ENCODE results near the gene PACRG. TPM values are rescaled to one million over a fixed set of nuclear protein-coding genes. Genes with fewer than 3 reads are reported as not detected.

Gene PACRG
- total and polyA plus RNA-seq, 2 of the 8 experiments (the other 6 are each of a cell fraction or from before 2014, with no cell fraction given) = 0.44 to 0.54 TPM

DNA sequence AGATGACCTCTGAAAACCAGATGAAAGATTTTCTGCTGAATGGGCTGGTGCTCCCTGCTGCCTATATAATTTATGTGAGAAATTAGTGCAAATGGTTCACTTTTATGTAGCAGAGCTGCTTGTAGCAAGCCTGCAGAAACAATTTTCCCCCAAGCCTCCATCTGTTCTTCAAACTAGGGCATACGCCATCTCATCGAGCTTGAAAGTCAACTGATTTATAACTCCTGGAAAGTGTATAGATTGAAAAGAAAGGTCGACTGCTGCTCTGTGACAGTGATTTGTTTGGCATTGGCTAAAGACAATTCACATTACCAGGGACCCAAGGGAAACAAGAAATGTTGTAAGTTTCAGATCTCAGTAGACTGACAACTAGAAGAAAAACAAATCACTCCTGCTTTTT, 93.3 kb downstream of the PACRG start:
- H3K27me3 ChIP-seq (replicated peaks in 1 of 4; ENCODE audit: control insufficient read depth in 3 of 4, extremely low read depth in 1 of 4, insufficient read depth in 3 of 4, low read length in 3 of 4) = no peaks in the 10 kb centered on the region
- no peak overlapping the region for H3K9ac ChIP-seq (replicated peaks in 1 of 4; ENCODE audit: extremely low read depth in 1 of 4, low read depth in 3 of 4, low read length in 3 of 4)
- H3K18ac ChIP-seq (ENCODE audit: extremely low read depth, low read length) = no peak overlapping the region
- no peaks in the 10 kb centered on the region for H3K79me1 ChIP-seq (ENCODE audit: low read depth, low read length)
- no peaks in the 10 kb centered on the region for H4K20me1 ChIP-seq (replicated peaks in 1 of 2; ENCODE audit: control insufficient read depth in 1 of 2, insufficient read depth in 2 of 2, low read length in 2 of 2)
- H4K91ac ChIP-seq (replicated peaks; ENCODE audit: insufficient read length, low read length) = no peak overlapping the region
- no peak overlapping the region for H2BK5ac ChIP-seq (ENCODE audit: low read depth, low read length)
- H3K23ac ChIP-seq (ENCODE audit: insufficient read length) = no peak overlapping the region
- 90% methylated on average over 3 of the region's 3 CpGs; no CpG with 5 or more reads in 1 of the 2 experiments for WGBS, 2 experiments (ENCODE audit: extremely low coverage in 1 of 2, insufficient coverage in 1 of 2, insufficient read length in 1 of 2, insufficient replicate concordance in 2 of 2, low coverage in 1 of 2, low lambda C conversion rate in 2 of 2, missing lambda C conversion rate in 1 of 2)
- peaks cover 0 to 2% (median 0%) of the 10 kb centered on the region in 4 experiments; a peak in 1 of 7 replicates for H3K4me1 ChIP-seq (replicated peaks in 1 of 4; ENCODE audit: control insufficient read depth in 3 of 4, insufficient read depth in 4 of 4, low read length in 3 of 4)
- H4K5ac ChIP-seq (ENCODE audit: insufficient read length, low read depth, low read length) = no peak overlapping the region
- H4K8ac ChIP-seq (ENCODE audit: extremely low read depth, insufficient read depth, low read length) = no peak overlapping the region
- no peak overlapping the region for H2BK12ac ChIP-seq (ENCODE audit: low read depth, low read length)
- H2AFZ ChIP-seq (ENCODE audit: low read length) = no peak overlapping the region
- no peaks in the 10 kb centered on the region for H3K9me3 ChIP-seq (ENCODE audit: insufficient read depth in 2 of 2, low read depth in 1 of 2, low read length in 1 of 2)
- no peak overlapping the region for H3K4me2 ChIP-seq (ENCODE audit: insufficient read depth in 1 of 2, low read depth in 2 of 2, low read length in 2 of 2)
- no peaks in the 10 kb centered on the region for H3K23me2 ChIP-seq (ENCODE audit: low read depth, low read length)
- H2AK5ac ChIP-seq (ENCODE audit: low read depth, low read length) = no peak overlapping the region
- H2BK20ac ChIP-seq (ENCODE audit: low read length) = no peak overlapping the region
- H3K4me3 ChIP-seq (ENCODE audit: extremely low read depth in 1 of 4, insufficient read depth in 2 of 4, low read depth in 3 of 4, low read length in 4 of 4) = no peak overlapping the region
- DNase-seq (ENCODE audit: low read depth in 1 of 2, low spot score in 2 of 2) (no peak), FAIRE-seq (no peak)
- H3K79me2 ChIP-seq (ENCODE audit: control insufficient read depth in 1 of 2, insufficient read depth in 2 of 2, low read length in 2 of 2) = no peaks in the 10 kb centered on the region
- H2BK15ac ChIP-seq (ENCODE audit: low read length) = no peak overlapping the region
- no peaks in the 10 kb centered on the region for H3K36me3 ChIP-seq (ENCODE audit: control insufficient read depth in 2 of 4, insufficient read depth in 4 of 4, low read length in 3 of 4)
- no peak overlapping the region for H3K4ac ChIP-seq (replicated peaks; ENCODE audit: insufficient read length, low read depth, low read length)
- ChIA-PET POLR2A (ENCODE audit: partially characterized antibody) (interaction anchor here (0.7 kb wide), 1 partner anchor 524 kb away, joined by 3 read pairs; no protein-coding TSS in a partner anchor), CTCF (ENCODE audit: partially characterized antibody) (interaction anchor here (0.7 kb wide), 1 partner anchor 813 kb away, joined by 3 read pairs; no protein-coding TSS in a partner anchor)
- no peak overlapping the region for H3K27ac ChIP-seq (ENCODE audit: low read depth, low read length)
- no peak overlapping the region for H3K14ac ChIP-seq (ENCODE audit: insufficient read length)
- H2BK120ac ChIP-seq (replicated peaks; ENCODE audit: low read depth, low read length) = no peak overlapping the region
- H3K56ac ChIP-seq (replicated peaks; ENCODE audit: insufficient read length, low read depth, low read length) = no peak overlapping the region
- TF ChIP-seq BCL11A (IDR thresholded peaks at IDR 0.05; ENCODE audit: low read depth in 2 of 2, low read length in 2 of 2) (no peak), POLR2AphosphoS5 (IDR thresholded peaks at IDR 0.05; ENCODE audit: low read depth, low read length) (no peak), EZH2 (IDR thresholded peaks at IDR 0.05; ENCODE audit: low read depth, low read length, severe bottlenecking) (no peak), RAD21 (IDR thresholded peaks at IDR 0.05 in 1 of 2, conservative IDR thresholded peaks at IDR 0.05 in 1 of 2; ENCODE audit: low read depth in 2 of 2, low read length in 2 of 2) (no peak), MAFK (IDR thresholded peaks at IDR 0.05; ENCODE audit: low read depth, low read length) (no peak), HDAC6 (IDR thresholded peaks at IDR 0.05; ENCODE audit: low read depth, low read length) (no peak), GABPA (IDR thresholded peaks at IDR 0.05; ENCODE audit: borderline replicate concordance, insufficient read depth, low read length) (no peak), EGR1 (IDR thresholded peaks at IDR 0.05; ENCODE audit: borderline replicate concordance, low read depth, low read length) (no peak), JUN (IDR thresholded peaks at IDR 0.05; ENCODE audit: low read depth, low read length) (no peak), CBX5 (IDR thresholded peaks at IDR 0.05; ENCODE audit: low read depth, low read length) (no peak), TEAD4 (IDR thresholded peaks at IDR 0.05; ENCODE audit: low read depth, low read length) (no peak), SAP30 (IDR thresholded peaks at IDR 0.05; ENCODE audit: insufficient read depth, insufficient replicate concordance, low read length) (no peak)
- TF ChIP-seq, protein P1, sequence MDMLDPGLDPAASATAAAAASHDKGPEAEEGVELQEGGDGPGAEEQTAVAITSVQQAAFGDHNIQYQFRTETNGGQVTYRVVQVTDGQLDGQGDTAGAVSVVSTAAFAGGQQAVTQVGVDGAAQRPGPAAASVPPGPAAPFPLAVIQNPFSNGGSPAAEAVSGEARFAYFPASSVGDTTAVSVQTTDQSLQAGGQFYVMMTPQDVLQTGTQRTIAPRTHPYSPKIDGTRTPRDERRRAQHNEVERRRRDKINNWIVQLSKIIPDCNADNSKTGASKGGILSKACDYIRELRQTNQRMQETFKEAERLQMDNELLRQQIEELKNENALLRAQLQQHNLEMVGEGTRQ (IDR thresholded peaks at IDR 0.05; ENCODE audit: low read length) = no peak
